Common myeloid progenitor, CD34-positive (primary cell): Measurements from ENCODE around the gene PRKAG2.

Source experiments
- CTCF ChIA-PET: fragments of 350-600 bp; sonication (Branson Sonifier 250); formaldehyde crosslinking; loops from one replicate; lab custom pipeline; 2021; ENCODE audit warnings: antibody characterized with exemption; lab: Charles Lee
- POLR2A ChIA-PET: fragments of 350-600 bp; sonication (Branson Sonifier 250); formaldehyde crosslinking; loops from one replicate; lab custom pipeline; 2021; ENCODE audit warnings: antibody characterized with exemption; lab: Charles Lee
- DNase-seq, 3 donors: peaks; one replicate each; pipeline versions ENCODE4 v3.0.0 to v3.0.0-alpha.2; 2013
- H3K27ac ChIP-seq, 2 experiments: 1 replicate in 1 of 2; 2 replicates in 1 of 2; pipeline ENCODE4 v1.7.0; 2013; ENCODE audit warnings: inconsistent platforms in 2 of 2, low read length in 2 of 2, mild to moderate bottlenecking in 2 of 2, low read depth in 1 of 2, moderate library complexity in 1 of 2; ENCODE audit not compliant: severe bottlenecking in 2 of 2, insufficient read depth in 1 of 2, poor library complexity in 1 of 2
- H3K27me3 ChIP-seq, 5 experiments: replicated peaks in 2 of 5; 1 replicate in 3 of 5; 2 replicates in 2 of 5; pipeline versions ENCODE4 v1.6.1 to v1.7.0; 2013; ENCODE audit warnings: low read length in 4 of 5, mild to moderate bottlenecking in 2 of 5, moderate library complexity in 2 of 5, inconsistent platforms in 1 of 5; ENCODE audit not compliant: insufficient read depth in 5 of 5, control insufficient read depth in 4 of 5
- H3K36me3 ChIP-seq, 4 experiments: 1 replicate in 2 of 4; 2 replicates in 2 of 4; pipeline versions ENCODE4 v1.6.1 to v1.7.0; 2013; ENCODE audit warnings: low read length in 3 of 4, control low read depth in 1 of 4, mild to moderate bottlenecking in 1 of 4; ENCODE audit not compliant: control insufficient read depth in 4 of 4, insufficient read depth in 4 of 4
- H3K4me1 ChIP-seq, 4 experiments: 1 replicate in 3 of 4; 2 replicates in 1 of 4; pipeline versions ENCODE4 v1.6.1 to v1.7.1; 2013; ENCODE audit warnings: low read length in 3 of 4, mild to moderate bottlenecking in 3 of 4, control low read depth in 1 of 4, inconsistent platforms in 1 of 4, moderate library complexity in 1 of 4; ENCODE audit not compliant: control insufficient read depth in 4 of 4, insufficient read depth in 4 of 4; ENCODE audit errors: control extremely low read depth in 1 of 4
- H3K4me3 ChIP-seq, 7 experiments: 1 replicate in 4 of 7; 2 replicates in 3 of 7; pipeline versions ENCODE4 v1.5.1 to v1.7.0; 2013; ENCODE audit warnings: mild to moderate bottlenecking in 7 of 7, low read length in 6 of 7, moderate library complexity in 6 of 7, inconsistent platforms in 2 of 7, low read depth in 2 of 7, control low read depth in 1 of 7; ENCODE audit not compliant: insufficient read depth in 4 of 7, control insufficient read depth in 1 of 7; ENCODE audit errors: extremely low read depth in 1 of 7
- H3K9me3 ChIP-seq, 5 experiments: 1 replicate in 4 of 5; 2 replicates in 1 of 5; pipeline versions ENCODE4 v1.6.1 to v1.7.1; 2013; ENCODE audit warnings: low read length in 4 of 5, mild to moderate bottlenecking in 2 of 5, inconsistent platforms in 1 of 5, low read depth in 1 of 5, moderate library complexity in 1 of 5; ENCODE audit not compliant: control insufficient read depth in 4 of 5, insufficient read depth in 2 of 5; ENCODE audit errors: control extremely low read depth in 1 of 5
- WGBS: methylation state at CpG from one replicate; pipeline ENCODE4 v1.1.5; 2013; ENCODE audit not compliant: insufficient coverage; 5-methylcytosine and 5-hydroxymethylcytosine counted together

Gene PRKAG2

DNA sequence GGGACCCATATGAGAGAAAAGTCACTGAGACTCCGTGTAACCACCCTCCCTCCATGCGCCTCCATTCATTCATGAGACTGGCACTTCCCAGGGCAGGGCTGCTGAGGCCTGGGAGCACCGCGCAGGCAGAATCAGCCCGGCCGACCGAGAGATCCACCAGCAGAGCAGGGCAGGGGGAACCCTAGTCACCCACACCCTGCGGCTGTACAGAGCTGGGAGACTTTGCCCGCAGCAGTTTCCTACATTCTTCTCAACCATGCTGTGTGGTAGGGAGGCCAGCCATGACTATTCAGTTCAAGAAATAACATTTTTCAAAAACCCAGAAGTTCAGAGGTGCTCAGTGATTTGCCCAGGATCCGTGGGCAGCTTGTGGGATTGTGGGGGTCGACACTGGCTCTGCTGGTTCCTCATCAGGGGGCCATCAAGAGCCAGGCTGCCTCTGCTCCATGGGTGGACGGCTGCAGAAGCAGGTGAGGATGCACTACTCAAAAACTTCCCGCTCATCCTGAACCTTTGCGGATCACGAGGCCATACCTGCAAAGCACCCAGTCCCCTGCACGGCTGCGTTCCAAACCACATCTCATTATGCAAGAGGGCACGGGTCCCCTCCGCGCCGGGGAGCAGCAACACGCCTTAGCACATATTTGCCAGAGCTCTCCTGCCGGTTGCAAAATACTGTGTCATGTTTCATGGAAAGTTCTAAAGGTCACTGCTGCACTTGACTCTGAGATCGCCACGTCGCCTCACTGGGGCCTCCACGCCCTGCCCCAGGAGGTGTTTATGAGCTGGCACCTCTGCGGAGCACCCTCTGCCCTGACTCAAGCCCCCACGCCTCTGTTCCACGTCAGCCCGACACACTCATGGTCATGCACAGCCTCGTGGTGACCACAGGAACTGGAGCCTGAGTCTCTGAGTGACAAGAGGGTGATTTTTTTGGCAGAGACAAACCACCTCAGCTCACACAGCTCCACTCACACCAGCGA lies 132.0 kb downstream of the PRKAG2 start:
- CTCF ChIA-PET: interaction anchor here (1.0 to 2.2 kb wide), 8 partner anchors 10 to 173 kb away, joined by 3 to 6 read pairs (median 4); no protein-coding TSS in a partner anchor

DNA sequence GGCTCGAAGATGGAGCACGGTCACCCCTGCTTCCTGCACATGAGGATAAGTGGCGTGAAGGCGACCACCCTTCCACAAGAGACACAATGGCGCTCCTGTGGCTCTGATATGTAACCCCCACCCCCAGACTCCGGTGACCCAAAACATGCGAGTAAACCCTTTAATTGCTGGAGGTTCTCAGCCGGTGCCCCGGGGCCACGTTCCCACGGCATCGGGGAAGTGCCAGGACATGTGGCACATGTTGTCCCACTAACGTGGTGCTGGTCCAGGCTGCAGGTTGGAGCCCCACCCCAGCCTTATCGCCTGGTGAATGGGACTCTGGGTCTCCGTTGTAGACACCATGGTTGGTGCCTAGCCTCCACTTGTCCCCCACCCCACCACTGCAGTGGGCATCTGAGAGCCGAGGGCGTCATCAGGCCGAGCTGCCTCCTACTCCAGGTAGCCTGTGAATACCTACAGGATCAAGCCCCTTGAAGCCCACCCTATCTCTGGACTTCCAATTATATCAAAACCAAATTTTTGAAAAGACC lies 132.8 kb downstream of the PRKAG2 start:
- H3K4me1 ChIP-seq: peaks cover 0 to 29% (median 28%) of the 10 kb centered on the region in 4 experiments
- peak in 1 of 3 donors; percentile 34 for DNase-seq
- ChIA-PET POLR2A (no interaction called here), CTCF (interaction anchor here (1.1 to 2.2 kb wide), 3 partner anchors 9 to 15 kb away, joined by 3 to 6 read pairs (median 5); no protein-coding TSS in a partner anchor)
- H3K27ac ChIP-seq: no peak overlapping the region
- no peaks in the 10 kb centered on the region for H3K36me3 ChIP-seq
- H3K9me3 ChIP-seq: no peaks in the 10 kb centered on the region
- no peaks in the 10 kb centered on the region for H3K27me3 ChIP-seq
- 81% methylated on average over 18 of the region's 18 CpGs for WGBS
- H3K4me3 ChIP-seq: no peak overlapping the region

More for the DNA sequence above, 132.0 kb downstream of the PRKAG2 start:
- WGBS: 95% methylated on average over 22 of the region's 33 CpGs
- no peaks in the 10 kb centered on the region for H3K36me3 ChIP-seq
- POLR2A ChIA-PET: no interaction called here
- DNase-seq: no peak
- no peaks in the 10 kb centered on the region for H3K9me3 ChIP-seq
- H3K27me3 ChIP-seq: no peaks in the 10 kb centered on the region
- H3K4me3 ChIP-seq: no peak overlapping the region
- H3K27ac ChIP-seq: no peak overlapping the region
- H3K4me1 ChIP-seq: peaks cover 0 to 29% (median 28%) of the 10 kb centered on the region in 4 experiments

DNA sequence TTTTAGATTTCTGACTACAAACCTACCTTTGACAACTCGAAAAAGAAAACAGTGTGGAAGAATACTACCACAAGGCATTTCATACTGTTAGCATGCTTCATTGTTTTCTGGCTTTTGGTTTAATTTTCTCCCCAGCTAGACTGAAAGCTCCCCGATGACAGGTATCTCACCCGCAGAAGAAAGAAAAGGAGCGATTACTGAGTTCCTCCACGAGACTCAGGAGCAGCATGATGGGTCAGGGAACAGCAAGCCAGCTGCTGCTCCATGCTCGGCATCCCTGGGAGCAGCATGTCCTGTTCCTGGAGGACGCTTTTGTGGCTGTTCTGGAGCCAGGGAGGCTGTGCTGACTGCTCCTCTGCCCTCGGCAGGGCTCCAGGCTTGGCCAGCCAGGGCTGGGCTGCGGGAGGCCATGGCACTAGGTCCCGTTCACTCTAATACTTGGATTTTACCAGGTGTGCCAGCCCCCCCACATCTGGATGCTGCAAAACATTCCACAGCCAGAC lies 133.4 kb downstream of the PRKAG2 start:
- no peak for DNase-seq
- CTCF ChIA-PET: interaction anchor here (0.6 to 1.4 kb wide), 5 partner anchors 9 to 96 kb away, joined by 3 to 5 read pairs (median 3); no protein-coding TSS in a partner anchor
- peaks cover 0 to 29% (median 28%) of the 10 kb centered on the region in 4 experiments for H3K4me1 ChIP-seq
- H3K27ac ChIP-seq: no peak overlapping the region
- peaks cover 0 to 5% (median 3%) of the 10 kb centered on the region in 5 experiments for H3K9me3 ChIP-seq
- 90% methylated on average over 9 of the region's 10 CpGs for WGBS
- H3K4me3 ChIP-seq: peak overlapping the region in 4 of 7 experiments; percentile 8 to 63 (median 36)
- POLR2A ChIA-PET: no interaction called here
- no peaks in the 10 kb centered on the region for H3K36me3 ChIP-seq
- no peaks in the 10 kb centered on the region for H3K27me3 ChIP-seq

DNA sequence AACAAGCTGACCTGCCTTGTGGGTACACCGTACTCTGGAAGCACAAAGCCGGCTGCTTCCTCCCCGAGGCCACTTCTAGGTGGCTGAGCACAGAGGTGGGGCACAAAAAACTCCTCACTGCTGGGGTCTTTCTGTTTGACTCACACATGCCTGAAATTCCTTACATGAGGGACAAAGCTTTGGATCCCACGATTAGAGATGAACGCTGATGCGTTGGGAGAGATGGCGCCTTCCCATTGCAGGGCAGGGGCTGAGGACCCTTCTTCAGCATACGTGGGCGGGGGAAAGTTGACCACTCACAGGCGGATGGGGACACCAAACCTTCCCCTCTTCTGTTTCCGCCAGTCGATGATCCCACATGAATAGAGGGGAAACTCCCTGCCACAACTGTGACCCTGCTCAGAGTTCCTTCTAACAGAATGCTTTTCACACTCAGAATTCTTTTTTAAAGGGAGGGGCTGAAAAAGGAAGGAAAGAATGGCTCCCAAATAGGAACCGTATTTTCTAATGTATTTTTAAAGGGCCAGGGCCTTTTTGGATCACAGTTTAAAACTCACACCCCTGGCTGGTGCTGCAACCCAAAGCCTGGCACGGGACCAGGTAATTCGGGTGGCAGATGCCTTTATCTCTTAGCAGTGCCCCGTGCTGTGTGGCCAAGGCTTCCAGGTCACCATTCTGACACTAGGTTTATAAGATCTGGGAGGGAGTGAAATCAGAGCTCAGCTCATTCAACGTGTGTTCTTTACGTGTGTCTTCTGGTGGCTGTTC lies 134.0 kb downstream of the PRKAG2 start:
- CTCF ChIA-PET: interaction anchor here (0.6 to 1.4 kb wide), 5 partner anchors 8 to 96 kb away, joined by 3 to 5 read pairs (median 3); no protein-coding TSS in a partner anchor
- Histone ChIP-seq H3K27ac (peak overlapping the region in 1 of 2 experiments; percentile 51), H3K4me1 (peaks cover 0 to 29% (median 28%) of the 10 kb centered on the region in 4 experiments), H3K9me3 (peaks cover 0 to 5% (median 3%) of the 10 kb centered on the region in 5 experiments), H3K27me3 (no peaks in the 10 kb centered on the region), H3K36me3 (no peaks in the 10 kb centered on the region), H3K4me3 (peak overlapping the region in 5 of 7 experiments; percentile 21 to 63 (median 41))
- DNase-seq: peak; percentile 18 to 70 (median 67)
- 12% methylated on average over 13 of the region's 18 CpGs for WGBS
- POLR2A ChIA-PET: no interaction called here

DNA sequence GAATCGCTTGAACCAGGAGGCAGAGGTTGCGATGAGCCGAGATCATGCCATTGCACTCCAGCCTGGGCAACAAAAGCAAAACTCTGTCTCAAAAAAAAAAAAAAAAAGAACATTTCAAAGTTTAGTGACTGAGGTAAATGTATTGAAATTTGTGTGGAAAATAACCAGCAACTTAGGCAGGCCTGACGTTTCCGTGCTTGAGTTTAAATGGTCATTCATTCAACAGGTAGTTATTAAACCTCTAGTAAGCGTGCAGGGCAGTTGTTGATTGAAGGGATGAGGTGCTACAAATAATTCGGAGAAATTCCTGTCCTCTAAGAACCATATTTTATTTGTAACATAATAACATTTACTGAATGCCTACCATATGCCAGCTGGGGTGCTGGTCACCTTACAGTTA lies 135.3 kb downstream of the PRKAG2 start:
- ChIA-PET POLR2A (no interaction called here), CTCF (no interaction called here)
- Histone ChIP-seq H3K4me1 (peaks cover 0 to 32% (median 29%) of the 10 kb centered on the region in 4 experiments), H3K27ac (no peak overlapping the region), H3K4me3 (no peak overlapping the region), H3K9me3 (peaks cover 0 to 5% (median 3%) of the 10 kb centered on the region in 5 experiments), H3K27me3 (no peaks in the 10 kb centered on the region), H3K36me3 (no peaks in the 10 kb centered on the region)
- DNase-seq: no peak
- 90% methylated on average over 3 of the region's 7 CpGs for WGBS

DNA sequence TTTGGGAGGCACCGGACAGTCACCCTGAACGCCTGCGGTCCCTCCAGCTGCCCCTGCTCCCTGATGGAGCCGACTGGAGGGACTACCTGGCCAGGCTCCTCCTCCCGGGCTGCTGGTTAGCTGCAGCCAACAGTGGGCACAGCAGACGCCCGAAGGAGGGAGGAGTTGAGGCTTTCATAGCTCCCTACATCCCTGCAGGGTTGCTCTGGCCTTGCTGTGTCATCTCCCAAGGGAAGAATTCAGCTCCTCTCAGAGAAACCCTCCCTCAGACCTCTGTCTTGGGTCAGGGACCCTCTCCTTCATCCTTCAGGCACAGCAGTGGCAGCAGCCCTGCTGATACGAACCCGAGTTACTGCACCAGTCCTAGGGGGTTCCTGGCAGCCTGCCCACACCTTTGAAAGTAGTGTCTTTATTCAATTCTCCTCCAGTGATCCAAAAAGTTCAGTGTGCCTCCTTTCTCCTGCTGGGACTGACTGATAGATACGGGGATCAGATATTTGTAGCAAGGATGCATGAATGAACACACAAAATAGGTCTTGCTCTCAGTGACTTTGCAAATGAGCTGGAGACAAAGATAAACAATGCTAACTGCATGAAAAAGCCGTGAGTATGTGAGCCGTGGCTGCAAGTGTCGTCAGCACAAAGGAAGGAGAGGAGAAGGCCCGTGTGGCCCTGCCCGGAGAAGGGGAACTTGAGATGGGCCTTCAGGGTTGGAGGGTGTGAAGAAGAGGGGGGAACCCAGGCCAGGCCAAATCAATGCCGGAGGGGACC lies 136.6 kb downstream of the PRKAG2 start:
- ChIA-PET CTCF (interaction anchor here (1.3 to 2.3 kb wide), 3 partner anchors 18 to 35 kb away, joined by 3 to 8 read pairs (median 5); no protein-coding TSS in a partner anchor), POLR2A (no interaction called here)
- Histone ChIP-seq H3K4me1 (peaks cover 0 to 40% (median 27%) of the 10 kb centered on the region in 4 experiments), H3K27ac (no peak overlapping the region), H3K27me3 (no peaks in the 10 kb centered on the region), H3K9me3 (peaks cover 0 to 5% (median 3%) of the 10 kb centered on the region in 5 experiments), H3K36me3 (no peaks in the 10 kb centered on the region), H3K4me3 (no peak overlapping the region)
- WGBS: 83% methylated on average over 16 of the region's 16 CpGs
- peak in 1 of 3 donors; percentile 40 for DNase-seq
